GM23338 (cell line): ENCODE data around the gene SSMEM1. TPM values are rescaled to one million over a fixed set of nuclear protein-coding genes. Genes with fewer than 3 reads are reported as not detected.
A peak's percentile ranks its signal among the peaks of the same experiment; 100 is the strongest.

ENCODE experiments used
- ATAC-seq: fragments of 200-7000 bp; cut with Tn5 transposase; 3 replicates; pipeline ENCODE4 v1.9.1; 2020
- DNase-seq: peaks from one replicate; pipeline ENCODE4 v3.0.0-alpha.2; 2015; ENCODE audit warnings: low spot score
- H2AFZ ChIP-seq: fragments of 200-600 bp; sonication (generic); 2 replicates; pipeline ENCODE4 v1.8.0; 2016; ENCODE audit warnings: antibody characterized with exemption, mild to moderate bottlenecking, moderate library complexity
- H3F3A ChIP-seq: fragments of 200-600 bp; sonication (generic); replicated peaks from 2 replicates; pipeline ENCODE4 v1.8.0; 2017; ENCODE audit warnings: antibody characterized with exemption, mixed run types, low read depth
- H3K27ac ChIP-seq: fragments of 200-600 bp; sonication (generic); 2 replicates; pipeline ENCODE4 v1.6.1; 2016; ENCODE audit warnings: low read depth
- H3K27me3 ChIP-seq: fragments of 200-600 bp; sonication (generic); 2 replicates; pipeline ENCODE4 v1.8.0; 2016; ENCODE audit warnings: mild to moderate bottlenecking, mixed run types, moderate library complexity; ENCODE audit not compliant: insufficient read depth
- H3K36me3 ChIP-seq: fragments of 200-600 bp; sonication (generic); 2 replicates; pipeline ENCODE4 v1.8.0; 2016; ENCODE audit warnings: mild to moderate bottlenecking; ENCODE audit not compliant: insufficient read depth
- H3K4me1 ChIP-seq: fragments of 200-600 bp; sonication (generic); 2 replicates; pipeline ENCODE4 v1.8.0; 2016; ENCODE audit warnings: mild to moderate bottlenecking, moderate library complexity; ENCODE audit not compliant: insufficient read depth
- H3K4me2 ChIP-seq: fragments of 200-600 bp; sonication (generic); 2 replicates; pipeline ENCODE4 v1.7.1; 2017; ENCODE audit warnings: mixed run types
- H3K4me3 ChIP-seq: fragments of 200-600 bp; sonication (generic); 2 replicates; pipeline ENCODE4 v1.6.1; 2016; ENCODE audit warnings: mixed run types
- H3K79me2 ChIP-seq: fragments of 200-600 bp; sonication (generic); replicated peaks from 2 replicates; pipeline ENCODE4 v1.8.0; 2017; ENCODE audit warnings: mild to moderate bottlenecking; ENCODE audit not compliant: insufficient read depth
- H3K9me2 ChIP-seq: fragments of 200-600 bp; sonication (generic); 2 replicates; pipeline ENCODE4 v1.8.0; 2017; ENCODE audit not compliant: insufficient read depth
- H4K20me1 ChIP-seq: fragments of 200-600 bp; sonication (generic); replicated peaks from 2 replicates; pipeline ENCODE4 v1.8.0; 2017; ENCODE audit warnings: mild to moderate bottlenecking; ENCODE audit not compliant: insufficient read depth
- H3K27ac Mint-ChIP-seq: 2 replicates; pipeline ENCODE4 v1.8.0; 2020; ENCODE audit warnings: inconsistent platforms, mild to moderate bottlenecking, moderate library complexity, mixed read lengths
- H3K27me3 Mint-ChIP-seq: 3 replicates; pipeline ENCODE4 v1.8.0; 2022; ENCODE audit warnings: low read depth, mild to moderate bottlenecking, moderate library complexity, mixed read lengths, inconsistent platforms; ENCODE audit not compliant: insufficient read depth, poor library complexity
- H3K36me3 Mint-ChIP-seq: 3 replicates; pipeline ENCODE4 v1.8.0; 2021; ENCODE audit warnings: low read depth, mild to moderate bottlenecking, inconsistent platforms, moderate library complexity, mixed read lengths
- H3K4me1 Mint-ChIP-seq: 3 replicates; pipeline ENCODE4 v1.8.0; 2020; ENCODE audit warnings: mild to moderate bottlenecking, inconsistent platforms, mixed read lengths
- H3K4me3 Mint-ChIP-seq: 3 replicates; pipeline ENCODE4 v1.8.0; 2021; ENCODE audit warnings: moderate library complexity, mild to moderate bottlenecking, inconsistent platforms, mixed read lengths
- H3K9me3 Mint-ChIP-seq: 3 replicates; pipeline ENCODE4 v1.8.0; 2020; ENCODE audit warnings: moderate library complexity, mild to moderate bottlenecking, inconsistent platforms, mixed read lengths
- CREB1 ChIP-seq: fragments of 250-450 bp; sonication (Bioruptor Pico); IDR thresholded peaks from 2 replicates; pipeline ENCODE4 v1.5.0; 2020; ENCODE audit warnings: low read depth, mild to moderate bottlenecking, moderate library complexity
- ETS1 ChIP-seq: IDR thresholded peaks from 2 replicates; pipeline ENCODE4 v1.6.1; 2016; ENCODE audit warnings: antibody characterized with exemption
- EZH2 ChIP-seq: fragments of 200-600 bp; sonication (generic); IDR thresholded peaks from one replicate; pipeline ENCODE4 v1.8.0; 2017; ENCODE audit warnings: antibody characterized with exemption, mild to moderate bottlenecking, low read depth; ENCODE audit not compliant: unreplicated experiment
- EZH2phosphoT487 ChIP-seq: fragments of 200-600 bp; sonication (generic); IDR thresholded peaks from one replicate; pipeline ENCODE4 v1.8.1; 2018; ENCODE audit warnings: antibody characterized with exemption; ENCODE audit not compliant: unreplicated experiment
- NANOG ChIP-seq: IDR thresholded peaks from 2 replicates; pipeline ENCODE4 v1.6.1; 2016; ENCODE audit warnings: antibody characterized with exemption, borderline replicate concordance
- ZNF114 ChIP-seq: fragments of 250-450 bp; sonication (Bioruptor Pico); IDR thresholded peaks from 2 replicates; pipeline ENCODE4 v1.5.0; 2020; ENCODE audit warnings: mild to moderate bottlenecking, moderate library complexity
- ZNF462 ChIP-seq: fragments of 250-450 bp; sonication (Bioruptor Pico); IDR thresholded peaks from 2 replicates; pipeline ENCODE4 v1.5.0; 2020; ENCODE audit warnings: mild to moderate bottlenecking, moderate library complexity
- polyA plus RNA-seq: library from polyadenylated mRNA; unstranded; fragments of >200 nt; fragmentation: Nextera tagmentation; extraction: Ambion mirVana; gene quantifications from 2 replicates; pipeline ENCODE4 v1.2.1, GENCODE V29; 2016
- total RNA-seq: library from RNA; depleted of rRNA; stranded (reverse); fragments of >200 nt; shearing (Covaris generic); gene quantifications from 2 replicates; pipeline ENCODE4 v1.2.3, GENCODE V29; 2014; rRNA removed

Gene SSMEM1
- total and polyA plus RNA-seq, 2 experiments from 2014 or later = not detected

DNA sequence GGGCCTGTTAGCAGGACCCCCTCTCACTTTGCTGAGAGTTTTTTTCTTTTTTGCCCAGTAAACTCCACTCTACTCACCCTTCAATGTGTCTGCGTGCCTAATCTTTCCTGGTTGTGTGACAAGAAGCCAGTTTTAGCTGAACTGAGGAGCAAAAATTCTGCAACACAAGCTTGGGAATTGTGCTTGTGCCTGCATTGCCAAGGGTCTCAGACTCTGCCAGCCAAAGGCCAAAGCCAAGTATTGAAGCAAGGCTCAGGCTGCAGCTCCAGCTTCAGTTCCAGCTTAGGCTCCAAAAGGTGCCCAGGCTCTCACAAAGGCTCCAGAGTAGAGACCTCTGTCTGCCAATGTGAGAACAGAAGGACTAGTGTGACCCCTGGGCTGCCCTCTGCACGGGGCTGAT, 54.8 kb downstream of the SSMEM1 start (continued):
- no peak for TF ChIP-seq EZH2phosphoT487

DNA sequence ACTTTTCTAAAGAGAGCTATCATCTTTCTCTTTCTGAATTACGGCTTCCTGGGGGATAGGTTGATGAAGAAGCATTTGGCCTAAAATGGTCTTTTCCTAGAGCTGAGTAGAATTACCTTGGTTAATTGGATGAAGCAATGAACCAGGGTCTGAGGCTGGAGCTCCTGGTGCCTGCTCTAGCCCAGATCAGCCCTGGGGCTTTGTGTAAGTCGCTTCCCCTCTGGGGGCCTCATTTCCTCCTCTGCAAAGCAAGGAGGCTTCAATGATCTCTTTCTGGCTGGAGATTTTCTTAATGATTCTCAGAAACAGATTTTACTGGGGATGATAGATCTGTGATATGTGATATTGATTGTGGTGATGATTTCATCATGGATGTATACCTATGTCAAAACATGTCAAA, 55.5 kb downstream of the SSMEM1 start:
- Histone ChIP-seq H3K9me2 (peaks cover 3% of the 10 kb centered on the region; the same call in 1 of the 2 replicates), H3K27ac (no peak overlapping the region)

More for the DNA sequence above, 55.5 kb downstream of the SSMEM1 start:
- no peak for ATAC-seq
- no peak overlapping the region for H3K27ac Mint-ChIP-seq
- peaks cover 8% of the 10 kb centered on the region for H3K27me3 Mint-ChIP-seq
- Histone ChIP-seq H3F3A (no peaks in the 10 kb centered on the region), H4K20me1 (no peaks in the 10 kb centered on the region), H3K4me1 (peaks cover 16% of the 10 kb centered on the region), H3K27me3 (no peaks in the 10 kb centered on the region), H3K4me3 (no peak overlapping the region), H3K36me3 (peaks cover 5% of the 10 kb centered on the region; the same call in 1 of the 2 replicates), H2AFZ (0 out of 2 replicates have a peak overlapping the region, but pooled peaks have one; percentile 16), H3K79me2 (no peaks in the 10 kb centered on the region), H3K4me2 (no peak overlapping the region)
- peaks cover 19% of the 10 kb centered on the region; the same call in 2 of the 3 replicates for H3K36me3 Mint-ChIP-seq
- no peak overlapping the region for H3K4me3 Mint-ChIP-seq
- no peak for DNase-seq
- H3K4me1 Mint-ChIP-seq = peaks cover 35% of the 10 kb centered on the region
- TF ChIP-seq ZNF462 (CRISPR knock-in tag) (no peak), ETS1 (no peak), NANOG (no peak), CREB1 (CRISPR knock-in tag) (no peak), EZH2 (no peak), ZNF114 (CRISPR knock-in tag) (no peak)
- H3K9me3 Mint-ChIP-seq = peaks cover 31% of the 10 kb centered on the region

Other genes with a start within 250 kb of the SSMEM1 start
- gene ZC3HC1, start 156.5 kb upstream of the SSMEM1 start, total RNA-seq = 31.0 and 35.1 TPM in 2 replicates
- 24.6 and 31.0 TPM in 2 replicates for gene ZC3HC1, start 156.5 kb upstream of the SSMEM1 start, polyA plus RNA-seq
- gene KLHDC10, start 137.3 kb upstream of the SSMEM1 start, total RNA-seq = 14.7 and 14.8 TPM in 2 replicates
- 5.1 and 5.5 TPM in 2 replicates for gene KLHDC10, start 137.3 kb upstream of the SSMEM1 start, polyA plus RNA-seq
- gene TMEM209, start 2.5 kb upstream of the SSMEM1 start, total RNA-seq = 18.6 and 23.6 TPM in 2 replicates
- 21.3 and 26.2 TPM in 2 replicates for gene TMEM209, start 2.5 kb upstream of the SSMEM1 start, polyA plus RNA-seq
- gene CPA2, start 59.0 kb downstream of the SSMEM1 start, total RNA-seq = not detected in 2 replicates
- not detected in 2 replicates for gene CPA2, start 59.0 kb downstream of the SSMEM1 start, polyA plus RNA-seq
- gene CPA4, start 85.3 kb downstream of the SSMEM1 start, total RNA-seq = not detected in 2 replicates
- gene CPA4, start 85.3 kb downstream of the SSMEM1 start, polyA plus RNA-seq = not detected in 2 replicates
- gene CPA5, start 137.0 kb downstream of the SSMEM1 start, total RNA-seq = not detected in 2 replicates
- gene CPA5, start 137.0 kb downstream of the SSMEM1 start, polyA plus RNA-seq = not detected in 2 replicates
- gene CPA1, start 172.6 kb downstream of the SSMEM1 start, total RNA-seq = not detected in 2 replicates
- not detected in 2 replicates for gene CPA1, start 172.6 kb downstream of the SSMEM1 start, polyA plus RNA-seq
- gene CEP41, start 233.2 kb downstream of the SSMEM1 start, total RNA-seq = 11.5 and 17.4 TPM in 2 replicates
- 25.0 and 26.2 TPM in 2 replicates for gene CEP41, start 233.2 kb downstream of the SSMEM1 start, polyA plus RNA-seq